ENCODE results near the gene HSF5. TPM values are rescaled to one million over a fixed set of nuclear protein-coding genes. Genes with fewer than 3 reads are reported as not detected.
"Not testable (repeated sequence)": the region's sequence is repeated elsewhere in the genome, so short reads cannot be mapped to it uniquely, and the experiment has no call there.

Gene HSF5
- polyA plus RNA-seq, 1 experiment: not detected

DNA sequence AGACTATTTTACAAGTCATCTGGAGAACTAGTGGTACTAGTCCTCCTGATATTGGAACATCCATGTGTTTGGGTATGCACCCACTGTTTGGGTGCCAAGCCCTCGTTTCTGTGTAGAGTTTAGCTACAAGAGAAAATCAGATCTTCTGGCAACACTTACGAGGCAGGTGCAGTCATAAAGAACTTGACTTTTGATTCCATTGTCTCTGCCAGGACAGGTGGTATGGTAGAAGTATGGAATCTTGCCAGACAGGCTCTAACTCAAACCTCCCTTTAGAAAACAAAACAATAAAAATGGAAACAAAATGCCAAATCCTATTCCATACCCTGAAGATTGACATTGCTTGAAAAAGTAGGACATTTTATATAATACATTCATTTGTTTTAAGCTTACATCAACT, 86.9 kb downstream of the HSF5 start:
- POLR2A ChIA-PET: no interaction called here
- no peak for DNase-seq (ENCODE audit: low read depth)
- TF ChIP-seq, protein P1, sequence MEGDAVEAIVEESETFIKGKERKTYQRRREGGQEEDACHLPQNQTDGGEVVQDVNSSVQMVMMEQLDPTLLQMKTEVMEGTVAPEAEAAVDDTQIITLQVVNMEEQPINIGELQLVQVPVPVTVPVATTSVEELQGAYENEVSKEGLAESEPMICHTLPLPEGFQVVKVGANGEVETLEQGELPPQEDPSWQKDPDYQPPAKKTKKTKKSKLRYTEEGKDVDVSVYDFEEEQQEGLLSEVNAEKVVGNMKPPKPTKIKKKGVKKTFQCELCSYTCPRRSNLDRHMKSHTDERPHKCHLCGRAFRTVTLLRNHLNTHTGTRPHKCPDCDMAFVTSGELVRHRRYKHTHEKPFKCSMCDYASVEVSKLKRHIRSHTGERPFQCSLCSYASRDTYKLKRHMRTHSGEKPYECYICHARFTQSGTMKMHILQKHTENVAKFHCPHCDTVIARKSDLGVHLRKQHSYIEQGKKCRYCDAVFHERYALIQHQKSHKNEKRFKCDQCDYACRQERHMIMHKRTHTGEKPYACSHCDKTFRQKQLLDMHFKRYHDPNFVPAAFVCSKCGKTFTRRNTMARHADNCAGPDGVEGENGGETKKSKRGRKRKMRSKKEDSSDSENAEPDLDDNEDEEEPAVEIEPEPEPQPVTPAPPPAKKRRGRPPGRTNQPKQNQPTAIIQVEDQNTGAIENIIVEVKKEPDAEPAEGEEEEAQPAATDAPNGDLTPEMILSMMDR (IDR thresholded peaks at IDR 0.05; ENCODE audit: insufficient read depth, low read depth, low read length): no peak
- CTCF ChIA-PET: no interaction called here
- Histone ChIP-seq H3K4me3 (ENCODE audit: low read depth, low read length) (no peak overlapping the region), H3K36me3 (ENCODE audit: control insufficient read depth, insufficient read depth, low read length) (no peaks in the 10 kb centered on the region), H3K27me3 (ENCODE audit: control insufficient read depth, insufficient read depth, low read length) (peaks cover 4% of the 10 kb centered on the region)

GRCh38 chr17:58400826-58401225, 87.4 kb downstream of the HSF5 start:
- ChIA-PET POLR2A (no interaction called here), CTCF (interaction anchor here (1.0 to 1.6 kb wide), 3 partner anchors 16 to 201 kb away, joined by 3 to 9 read pairs (median 6); partner anchors contain the start of gene RNF43)
- TF ChIP-seq, protein P1 (IDR thresholded peaks at IDR 0.05; ENCODE audit: insufficient read depth, low read depth, low read length): no peak
- H3K27me3 ChIP-seq (ENCODE audit: control insufficient read depth, insufficient read depth, low read length): peaks cover 4% of the 10 kb centered on the region
- no peak for DNase-seq (ENCODE audit: low read depth)
- H3K36me3 ChIP-seq (ENCODE audit: control insufficient read depth, insufficient read depth, low read length): no peaks in the 10 kb centered on the region
- H3K4me3 ChIP-seq (ENCODE audit: low read depth, low read length): no peak overlapping the region

DNA sequence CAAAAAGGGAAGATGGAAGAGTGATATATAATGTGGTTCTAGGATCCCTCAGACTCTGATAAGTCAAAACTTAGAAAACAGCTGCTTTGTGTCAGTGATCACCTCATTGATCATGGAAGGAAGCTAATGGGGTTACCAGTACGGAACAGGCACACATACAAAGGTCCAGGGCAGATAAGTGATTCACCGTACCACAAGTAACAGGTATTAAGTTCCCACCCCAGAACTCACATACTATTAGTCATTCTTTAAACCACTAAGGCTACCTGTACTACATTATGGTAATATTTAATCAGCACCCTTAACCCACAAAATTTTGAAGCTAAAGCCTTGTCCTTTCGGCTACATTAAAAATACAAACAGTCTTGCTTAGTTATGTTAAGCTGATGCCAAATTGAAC, 88.2 kb downstream of the HSF5 start:
- Histone ChIP-seq H3K27me3 (ENCODE audit: control insufficient read depth, insufficient read depth, low read length) (peaks cover 4% of the 10 kb centered on the region), H3K36me3 (ENCODE audit: control insufficient read depth, insufficient read depth, low read length) (no peaks in the 10 kb centered on the region), H3K4me3 (ENCODE audit: low read depth, low read length) (no peak overlapping the region)
- TF ChIP-seq, protein P1 (IDR thresholded peaks at IDR 0.05; ENCODE audit: insufficient read depth, low read depth, low read length): no peak
- no peak for DNase-seq (ENCODE audit: low read depth)
- POLR2A ChIA-PET: no interaction called here
- CTCF ChIA-PET: interaction anchor here (1.0 to 1.6 kb wide), 4 partner anchors 17 to 200 kb away, joined by 3 to 9 read pairs (median 4); partner anchors contain the start of gene RNF43

DNA sequence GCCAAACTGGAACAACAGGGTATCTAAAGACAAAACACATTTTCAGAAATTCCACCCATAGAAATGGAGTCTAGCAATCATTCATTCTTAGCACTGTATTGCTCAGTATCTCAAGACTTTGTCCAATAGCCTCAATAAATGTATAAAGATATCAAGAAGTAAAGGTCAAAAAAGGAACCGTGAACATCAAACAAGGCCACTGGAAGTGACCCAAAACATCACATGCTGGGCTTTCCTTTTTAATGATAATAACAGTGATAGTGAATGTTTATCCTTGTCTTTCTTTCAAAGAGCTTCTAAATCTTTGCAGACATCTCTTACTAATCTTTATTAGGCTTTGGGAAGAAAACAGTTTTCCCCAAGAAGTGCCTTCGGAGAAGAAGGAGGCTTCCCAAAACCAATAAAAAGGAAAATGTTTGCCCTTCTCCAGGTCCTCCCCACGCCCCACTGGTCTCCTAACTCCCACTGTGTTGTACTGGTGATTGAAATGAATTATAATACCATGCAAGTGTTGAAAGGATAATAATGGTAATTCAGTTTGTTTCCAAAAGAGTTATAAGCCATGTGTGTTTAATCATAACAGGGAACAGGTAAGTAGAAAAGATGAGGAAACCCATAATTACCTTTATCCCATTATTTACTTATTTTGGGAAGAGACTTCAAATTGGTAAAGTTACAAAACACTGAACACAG, 89.5 kb downstream of the HSF5 start:
- DNase-seq (ENCODE audit: low read depth): no peak
- TF ChIP-seq, protein P1 (IDR thresholded peaks at IDR 0.05; ENCODE audit: insufficient read depth, low read depth, low read length): no peak
- ChIA-PET POLR2A (no interaction called here), CTCF (interaction anchor here (1.4 kb wide), 1 partner anchor 28 kb away, joined by 3 read pairs; no protein-coding TSS in a partner anchor)
- Histone ChIP-seq H3K4me3 (ENCODE audit: low read depth, low read length) (no peak overlapping the region), H3K36me3 (ENCODE audit: control insufficient read depth, insufficient read depth, low read length) (no peaks in the 10 kb centered on the region), H3K27me3 (ENCODE audit: control insufficient read depth, insufficient read depth, low read length) (peaks cover 4% of the 10 kb centered on the region)

GRCh38 chr17:58397421-58397820, 90.8 kb downstream of the HSF5 start:
- CTCF ChIA-PET: interaction anchor here (1.6 kb wide), 1 partner anchor 20 kb away, joined by 9 read pairs; the partner anchor contains the start of gene RNF43
- POLR2A ChIA-PET; DNase-seq (ENCODE audit: low read depth); H3K4me3 ChIP-seq (ENCODE audit: low read depth, low read length); H3K36me3 ChIP-seq (ENCODE audit: control insufficient read depth, insufficient read depth, low read length); H3K27me3 ChIP-seq (ENCODE audit: control insufficient read depth, insufficient read depth, low read length): not testable (repeated sequence)

- no peak for DNase-seq (ENCODE audit: low read depth)
- CTCF ChIA-PET: no interaction called here
- no peak overlapping the region for H3K4me3 ChIP-seq (ENCODE audit: low read depth, low read length)
- no peaks in the 10 kb centered on the region for H3K36me3 ChIP-seq (ENCODE audit: control insufficient read depth, insufficient read depth, low read length)
- POLR2A ChIA-PET: no interaction called here
- TF ChIP-seq, protein P1 (IDR thresholded peaks at IDR 0.05; ENCODE audit: insufficient read depth, low read depth, low read length): no peak
- peaks cover 10% of the 10 kb centered on the region for H3K27me3 ChIP-seq (ENCODE audit: control insufficient read depth, insufficient read depth, low read length)
Observed at GRCh38 chr17:58396173-58396572, 92.0 kb downstream of the HSF5 start.

Measured in BJ (cell line).